ENCODE results near the gene SPAG17. TPM values are rescaled to one million over a fixed set of nuclear protein-coding genes. Genes with fewer than 3 reads are reported as not detected.

The SPAG17 gene
- total RNA-seq, 4 donors from 2014 or later, result not detected

DNA sequence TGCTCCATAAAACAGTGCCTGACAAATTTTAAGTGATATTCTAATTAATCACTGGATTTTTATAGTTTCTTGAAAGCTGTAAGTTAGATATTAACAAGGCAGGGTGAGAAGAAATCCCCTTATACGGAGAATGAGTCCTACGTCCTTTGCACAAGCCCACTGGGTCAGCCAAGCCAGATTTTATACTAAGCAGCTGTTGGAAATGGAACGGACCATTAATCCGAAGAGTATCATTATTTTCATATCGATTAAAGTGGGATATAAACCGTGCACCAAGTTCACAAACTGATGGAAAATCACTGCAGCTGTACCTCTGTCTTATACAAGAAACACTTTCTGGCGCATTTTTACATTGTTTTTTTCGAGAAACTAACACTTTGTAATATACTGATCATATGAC is 35.2 kb downstream of the SPAG17 start:
- H3K36me3 ChIP-seq, result no peaks in the 10 kb centered on the region
- no peaks in the 10 kb centered on the region for H3K4me1 ChIP-seq
- no peaks in the 10 kb centered on the region for H3K27me3 ChIP-seq
- TF ChIP-seq POLR2A (IDR thresholded peaks at IDR 0.05), result no peak
- TF ChIP-seq, protein P1, sequence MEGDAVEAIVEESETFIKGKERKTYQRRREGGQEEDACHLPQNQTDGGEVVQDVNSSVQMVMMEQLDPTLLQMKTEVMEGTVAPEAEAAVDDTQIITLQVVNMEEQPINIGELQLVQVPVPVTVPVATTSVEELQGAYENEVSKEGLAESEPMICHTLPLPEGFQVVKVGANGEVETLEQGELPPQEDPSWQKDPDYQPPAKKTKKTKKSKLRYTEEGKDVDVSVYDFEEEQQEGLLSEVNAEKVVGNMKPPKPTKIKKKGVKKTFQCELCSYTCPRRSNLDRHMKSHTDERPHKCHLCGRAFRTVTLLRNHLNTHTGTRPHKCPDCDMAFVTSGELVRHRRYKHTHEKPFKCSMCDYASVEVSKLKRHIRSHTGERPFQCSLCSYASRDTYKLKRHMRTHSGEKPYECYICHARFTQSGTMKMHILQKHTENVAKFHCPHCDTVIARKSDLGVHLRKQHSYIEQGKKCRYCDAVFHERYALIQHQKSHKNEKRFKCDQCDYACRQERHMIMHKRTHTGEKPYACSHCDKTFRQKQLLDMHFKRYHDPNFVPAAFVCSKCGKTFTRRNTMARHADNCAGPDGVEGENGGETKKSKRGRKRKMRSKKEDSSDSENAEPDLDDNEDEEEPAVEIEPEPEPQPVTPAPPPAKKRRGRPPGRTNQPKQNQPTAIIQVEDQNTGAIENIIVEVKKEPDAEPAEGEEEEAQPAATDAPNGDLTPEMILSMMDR (IDR thresholded peaks at IDR 0.05), result no peak
- no peak overlapping the region for H3K4me3 ChIP-seq
- no peak overlapping the region for H3K27ac ChIP-seq
- no peak for DNase-seq
- H3K9me3 ChIP-seq, result no peaks in the 10 kb centered on the region

DNA sequence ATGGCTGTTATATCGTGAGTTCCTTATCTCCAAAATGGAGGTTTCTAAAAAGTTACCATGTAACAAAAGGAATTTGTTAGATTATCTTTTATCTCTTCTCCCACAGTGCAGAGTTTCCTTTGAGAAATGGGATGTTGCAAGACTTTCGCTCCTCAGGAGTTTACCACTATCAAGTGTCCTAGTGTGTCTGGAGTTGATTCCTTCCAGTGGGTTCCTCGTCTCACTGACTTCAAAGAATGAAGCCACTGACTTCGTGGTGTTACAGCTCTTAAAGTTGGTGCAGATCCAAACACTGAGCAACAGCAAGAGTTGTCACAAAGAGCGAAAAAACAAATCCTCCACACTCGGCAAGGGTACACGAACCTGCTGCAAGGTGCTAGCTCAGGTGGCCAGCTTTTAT is 37.0 kb downstream of the SPAG17 start:
- H3K9me3 ChIP-seq, result no peaks in the 10 kb centered on the region
- no peak overlapping the region for H3K27ac ChIP-seq
- H3K27me3 ChIP-seq, result no peaks in the 10 kb centered on the region
- TF ChIP-seq POLR2A (IDR thresholded peaks at IDR 0.05), result no peak
- TF ChIP-seq, protein P1 (IDR thresholded peaks at IDR 0.05), result no peak
- no peak for DNase-seq
- no peaks in the 10 kb centered on the region for H3K4me1 ChIP-seq
- no peak overlapping the region for H3K4me3 ChIP-seq
- no peaks in the 10 kb centered on the region for H3K36me3 ChIP-seq

DNA sequence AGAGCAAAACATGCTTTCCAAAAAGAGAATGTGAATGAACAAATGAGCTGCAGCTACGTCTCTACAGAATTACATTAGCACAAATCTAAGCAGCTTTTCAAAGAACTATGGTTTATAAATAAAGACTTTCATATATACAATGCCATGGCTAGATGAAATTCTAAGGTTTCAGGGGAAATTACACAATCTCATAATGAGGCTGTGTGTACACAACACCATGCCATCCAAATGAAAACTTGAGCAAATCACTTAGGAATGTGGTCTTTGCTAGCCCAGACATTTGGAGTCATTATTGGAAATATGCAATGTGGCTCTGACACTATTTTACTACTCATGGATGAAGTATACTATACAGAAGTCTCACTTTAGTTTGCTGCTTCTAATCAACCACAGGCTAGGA is 37.5 kb downstream of the SPAG17 start:
- DNase-seq, result no peak
- Histone ChIP-seq H3K4me3 (no peak overlapping the region), H3K4me1 (no peaks in the 10 kb centered on the region), H3K27me3 (no peaks in the 10 kb centered on the region), H3K36me3 (no peaks in the 10 kb centered on the region), H3K27ac (no peak overlapping the region), H3K9me3 (no peaks in the 10 kb centered on the region)
- TF ChIP-seq, protein P1 (IDR thresholded peaks at IDR 0.05), result no peak
- no peak for TF ChIP-seq POLR2A (IDR thresholded peaks at IDR 0.05)

DNA sequence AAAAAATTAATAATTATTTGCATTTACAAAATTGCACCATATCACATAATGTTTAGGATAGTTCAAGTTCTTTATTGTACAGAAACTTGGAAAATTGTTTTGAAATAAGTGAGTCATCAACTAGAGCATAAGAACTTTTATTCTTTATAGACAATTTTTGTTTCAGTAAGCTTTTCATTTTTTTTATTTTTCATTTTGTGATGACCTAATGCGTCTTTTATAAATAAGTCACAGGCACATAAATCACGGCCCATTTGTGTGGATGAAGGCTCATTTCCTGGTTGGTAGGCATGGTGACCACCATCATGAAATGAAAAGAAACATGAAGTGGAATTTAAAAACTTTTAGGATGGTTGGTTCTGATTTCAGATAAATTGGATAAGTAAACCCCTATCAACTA is 39.3 kb downstream of the SPAG17 start:
- H3K27me3 ChIP-seq, result no peaks in the 10 kb centered on the region
- DNase-seq, result no peak
- H3K9me3 ChIP-seq, result no peaks in the 10 kb centered on the region
- no peak overlapping the region for H3K4me3 ChIP-seq
- H3K36me3 ChIP-seq, result no peaks in the 10 kb centered on the region
- no peak for TF ChIP-seq POLR2A (IDR thresholded peaks at IDR 0.05)
- TF ChIP-seq, protein P1 (IDR thresholded peaks at IDR 0.05), result no peak
- H3K27ac ChIP-seq, result no peak overlapping the region
- no peaks in the 10 kb centered on the region for H3K4me1 ChIP-seq

DNA sequence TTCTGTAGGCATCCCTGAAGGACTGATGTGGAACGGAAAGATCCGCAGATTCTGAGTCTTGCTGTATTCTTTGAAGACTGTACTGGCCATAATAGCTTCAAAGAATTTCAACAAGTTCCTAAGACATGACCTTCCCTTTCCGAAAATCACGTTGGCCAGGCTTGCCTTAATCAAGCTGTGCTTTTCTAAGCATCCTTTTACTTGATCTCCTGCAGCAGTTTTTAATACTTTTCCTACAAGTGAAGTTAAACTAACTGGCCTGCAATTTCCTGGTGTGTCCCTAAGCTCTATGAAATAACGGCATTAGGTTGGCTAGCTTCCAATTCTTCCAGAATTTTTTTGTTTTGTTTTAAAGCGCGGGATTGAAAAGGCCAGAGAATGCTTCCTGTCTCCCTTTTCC is 40.3 kb downstream of the SPAG17 start:
- H3K36me3 ChIP-seq, result no peaks in the 10 kb centered on the region
- H3K4me1 ChIP-seq, result no peaks in the 10 kb centered on the region
- TF ChIP-seq POLR2A (IDR thresholded peaks at IDR 0.05), result no peak
- TF ChIP-seq, protein P1 (IDR thresholded peaks at IDR 0.05), result no peak
- no peaks in the 10 kb centered on the region for H3K27me3 ChIP-seq
- H3K9me3 ChIP-seq, result no peaks in the 10 kb centered on the region
- H3K4me3 ChIP-seq, result no peak overlapping the region
- DNase-seq, result no peak
- no peak overlapping the region for H3K27ac ChIP-seq

DNA sequence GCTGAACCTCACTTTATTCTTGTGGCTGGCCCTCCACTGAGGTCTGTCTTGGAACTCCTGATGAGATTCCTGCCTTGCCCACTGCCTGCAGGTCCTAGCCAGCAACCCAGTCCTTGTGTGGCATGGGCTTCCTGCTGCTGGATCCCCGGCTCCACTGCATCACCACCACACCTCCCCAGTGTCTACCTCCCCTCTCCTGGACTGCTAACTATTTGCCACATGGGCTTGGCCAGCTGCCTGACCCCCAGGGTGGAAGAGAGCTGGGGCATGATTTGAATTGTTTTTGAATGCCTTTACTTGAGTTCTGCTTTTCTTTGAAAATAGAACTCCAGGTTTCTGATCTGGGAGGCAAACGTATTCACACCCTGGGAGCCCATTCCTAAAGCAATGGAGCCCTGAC is 41.2 kb downstream of the SPAG17 start:
- H3K27ac ChIP-seq, result no peak overlapping the region
- no peaks in the 10 kb centered on the region for H3K4me1 ChIP-seq
- H3K9me3 ChIP-seq, result no peaks in the 10 kb centered on the region
- H3K27me3 ChIP-seq, result no peaks in the 10 kb centered on the region
- no peaks in the 10 kb centered on the region for H3K36me3 ChIP-seq
- DNase-seq, result no peak
- no peak overlapping the region for H3K4me3 ChIP-seq
- TF ChIP-seq, protein P1 (IDR thresholded peaks at IDR 0.05), result no peak
- TF ChIP-seq POLR2A (IDR thresholded peaks at IDR 0.05), result no peak

Measured in Peyer's patch (tissue), 4 donors.